Neutrophil (primary cell): Measurements from ENCODE around the gene PON1.

Experiments used
- H3K27ac ChIP-seq: fragments of 200-600 bp; sonication (generic); 2 replicates; pipeline ENCODE4 v1.5.1; 2016; ENCODE audit warnings: mild to moderate bottlenecking, moderate library complexity
- H3K27me3 ChIP-seq: fragments of 200-600 bp; sonication (generic); 2 replicates; pipeline ENCODE4 v1.6.0; 2016; ENCODE audit warnings: mild to moderate bottlenecking
- H3K36me3 ChIP-seq: fragments of 200-600 bp; sonication (generic); 2 replicates; pipeline ENCODE4 v1.5.1; 2017
- H3K4me1 ChIP-seq, 2 experiments: fragments of 200-600 bp in 1 of 2; sonication (generic) in 1 of 2; 1 replicate in 1 of 2; 2 replicates in 1 of 2; pipeline versions ENCODE4 v1.5.1 to v1.6.1; 2013 to 2016; ENCODE audit warnings: low read depth in 1 of 2, low read length in 1 of 2, mild to moderate bottlenecking in 1 of 2, moderate library complexity in 1 of 2; ENCODE audit not compliant: control insufficient read depth in 1 of 2, insufficient read depth in 1 of 2
- H3K4me3 ChIP-seq, 2 experiments: fragments of 200-600 bp in 1 of 2; sonication (generic) in 1 of 2; 1 replicate in 1 of 2; 2 replicates in 1 of 2; pipeline ENCODE4 v1.5.1; 2013 to 2016; ENCODE audit warnings: low read depth in 1 of 2, low read length in 1 of 2, mild to moderate bottlenecking in 1 of 2, moderate library complexity in 1 of 2
- H3K9me3 ChIP-seq: fragments of 200-600 bp; sonication (generic); 2 replicates; pipeline ENCODE4 v1.5.1; 2016
- CTCF ChIP-seq: fragments of 200-600 bp; sonication (generic); IDR thresholded peaks from 2 replicates; pipeline ENCODE4 v1.5.1; 2016; ENCODE audit warnings: antibody characterized with exemption

Gene PON1

GRCh38 chr7:95250571-95250970 is 73.8 kb downstream of the PON1 start:
- no peak for TF ChIP-seq CTCF
- Histone ChIP-seq H3K9me3 (no peaks in the 10 kb centered on the region), H3K27ac (no peak overlapping the region), H3K4me1 (no peaks in the 10 kb centered on the region), H3K36me3 (no peaks in the 10 kb centered on the region), H3K27me3 (no peaks in the 10 kb centered on the region), H3K4me3 (no peak overlapping the region)
